GM18870 (cell line): ENCODE measurements around the gene RHOBTB3.
"Not testable (repeated sequence)": the region's sequence is repeated elsewhere in the genome, so short reads cannot be mapped to it uniquely, and the experiment has no call there.

ENCODE experiments used
- ATAC-seq: cut with Tn5 transposase; IDR thresholded peaks from one replicate; pipeline ENCODE4 v1.9.1; 2021; ENCODE audit warnings: moderate library complexity; ENCODE audit not compliant: unreplicated experiment

Gene RHOBTB3

GRCh38 chr5:95730730-95731570, at the start of gene RHOBTB3:
TSS of gene RHOBTB3 (plus strand) at chr5:95731336. CDS start at chr5:95731683, 347 bp downstream.
- ATAC-seq = no peak

GRCh38 chr5:95682891-95683290, 48.2 kb upstream of the RHOBTB3 start, which contains the start of gene SPATA9:
TSS of gene SPATA9 (minus strand) at chr5:95682991. CDS start at chr5:95682854, 137 bp downstream.
- no peak for ATAC-seq

GRCh38 chr5:95684361-95684760, 46.8 kb upstream of the RHOBTB3 start:
- no peak for ATAC-seq

- ATAC-seq = no peak
Measured at GRCh38 chr5:95686651-95687050, 44.5 kb upstream of the RHOBTB3 start.

- ATAC-seq = no peak
Measured at GRCh38 chr5:95689680-95690079, 41.5 kb upstream of the RHOBTB3 start.

GRCh38 chr5:95690333-95690732, 40.8 kb upstream of the RHOBTB3 start:
- no peak for ATAC-seq

- ATAC-seq = no peak
Measured at GRCh38 chr5:95697781-95698681, 33.1 kb upstream of the RHOBTB3 start.

- no peak for ATAC-seq
Measured at GRCh38 chr5:95699337-95699736, 31.8 kb upstream of the RHOBTB3 start.

- ATAC-seq = no peak
Measured at GRCh38 chr5:95701074-95701473, 30.1 kb upstream of the RHOBTB3 start.

GRCh38 chr5:95704150-95704549, 27.0 kb upstream of the RHOBTB3 start:
- ATAC-seq = no peak

- not testable (repeated sequence) for ATAC-seq
Measured at GRCh38 chr5:95706196-95706595, 24.9 kb upstream of the RHOBTB3 start.

- no peak for ATAC-seq
Measured at GRCh38 chr5:95707055-95707454, 24.1 kb upstream of the RHOBTB3 start.

- not testable (repeated sequence) for ATAC-seq
Measured at GRCh38 chr5:95707534-95708188, 23.5 kb upstream of the RHOBTB3 start.

- ATAC-seq = no peak
Measured at GRCh38 chr5:95708876-95709275, 22.3 kb upstream of the RHOBTB3 start.

- ATAC-seq = no peak
Measured at GRCh38 chr5:95709967-95710650, 21.0 kb upstream of the RHOBTB3 start.

GRCh38 chr5:95710651-95711500, 20.3 kb upstream of the RHOBTB3 start:
- ATAC-seq = not testable (repeated sequence)

- ATAC-seq = no peak
Measured at GRCh38 chr5:95711501-95712346, 19.4 kb upstream of the RHOBTB3 start.

GRCh38 chr5:95712347-95712958, 18.7 kb upstream of the RHOBTB3 start:
- no peak for ATAC-seq
